HG02610 (cell line): Measurements from ENCODE around the gene ARHGEF12.

Experiments used
- ATAC-seq: cut with Tn5 transposase; IDR thresholded peaks from one replicate; pipeline ENCODE4 v1.9.1; 2021; ENCODE audit warnings: mild to moderate bottlenecking, moderate library complexity; ENCODE audit not compliant: unreplicated experiment

The ARHGEF12 gene

GRCh38 chr11:120512739-120513435, 176.7 kb downstream of the ARHGEF12 start:
- ATAC-seq: no peak

- ATAC-seq: no peak
These were observed 177.5 kb downstream of the ARHGEF12 start for GRCh38 chr11:120513436-120514315.

- no peak for ATAC-seq
These were observed 178.4 kb downstream of the ARHGEF12 start for GRCh38 chr11:120514541-120515121.

GRCh38 chr11:120515186-120515723, 179.0 kb downstream of the ARHGEF12 start:
- no peak for ATAC-seq

- no peak for ATAC-seq
These were observed 180.5 kb downstream of the ARHGEF12 start for GRCh38 chr11:120516461-120517389.

GRCh38 chr11:120517390-120517761, 181.2 kb downstream of the ARHGEF12 start:
- no peak for ATAC-seq

GRCh38 chr11:120517801-120518291, 181.6 kb downstream of the ARHGEF12 start:
- ATAC-seq: no peak

- no peak for ATAC-seq
These were observed 182.1 kb downstream of the ARHGEF12 start for GRCh38 chr11:120518356-120518755.

GRCh38 chr11:120519474-120519873, 183.3 kb downstream of the ARHGEF12 start:
- ATAC-seq: no peak

- no peak for ATAC-seq
These were observed 184.0 kb downstream of the ARHGEF12 start for GRCh38 chr11:120520091-120520822.

GRCh38 chr11:120521176-120521575, 185.0 kb downstream of the ARHGEF12 start:
- no peak for ATAC-seq

- no peak for ATAC-seq
These were observed 185.8 kb downstream of the ARHGEF12 start for GRCh38 chr11:120522021-120522420.

GRCh38 chr11:120522736-120523135, 186.5 kb downstream of the ARHGEF12 start:
- ATAC-seq: no peak

GRCh38 chr11:120523196-120523595, 187.0 kb downstream of the ARHGEF12 start:
- no peak for ATAC-seq

- ATAC-seq: no peak
These were observed 188.4 kb downstream of the ARHGEF12 start for GRCh38 chr11:120524536-120525085.

GRCh38 chr11:120525261-120526171, 189.3 kb downstream of the ARHGEF12 start:
- ATAC-seq: no peak

- ATAC-seq: no peak
These were observed 190.0 kb downstream of the ARHGEF12 start for GRCh38 chr11:120526241-120526640.

- no peak for ATAC-seq
These were observed 191.0 kb downstream of the ARHGEF12 start for GRCh38 chr11:120527111-120527761.
